HG03558 (cell line): Measurements from ENCODE around the gene VAMP2.

ENCODE experiments used
- ATAC-seq: cut with Tn5 transposase; IDR thresholded peaks from one replicate; pipeline ENCODE4 v1.9.1; 2021; ENCODE audit warnings: moderate number of reproducible peaks; ENCODE audit not compliant: unreplicated experiment; ENCODE audit errors: extremely low read depth

The VAMP2 gene

DNA sequence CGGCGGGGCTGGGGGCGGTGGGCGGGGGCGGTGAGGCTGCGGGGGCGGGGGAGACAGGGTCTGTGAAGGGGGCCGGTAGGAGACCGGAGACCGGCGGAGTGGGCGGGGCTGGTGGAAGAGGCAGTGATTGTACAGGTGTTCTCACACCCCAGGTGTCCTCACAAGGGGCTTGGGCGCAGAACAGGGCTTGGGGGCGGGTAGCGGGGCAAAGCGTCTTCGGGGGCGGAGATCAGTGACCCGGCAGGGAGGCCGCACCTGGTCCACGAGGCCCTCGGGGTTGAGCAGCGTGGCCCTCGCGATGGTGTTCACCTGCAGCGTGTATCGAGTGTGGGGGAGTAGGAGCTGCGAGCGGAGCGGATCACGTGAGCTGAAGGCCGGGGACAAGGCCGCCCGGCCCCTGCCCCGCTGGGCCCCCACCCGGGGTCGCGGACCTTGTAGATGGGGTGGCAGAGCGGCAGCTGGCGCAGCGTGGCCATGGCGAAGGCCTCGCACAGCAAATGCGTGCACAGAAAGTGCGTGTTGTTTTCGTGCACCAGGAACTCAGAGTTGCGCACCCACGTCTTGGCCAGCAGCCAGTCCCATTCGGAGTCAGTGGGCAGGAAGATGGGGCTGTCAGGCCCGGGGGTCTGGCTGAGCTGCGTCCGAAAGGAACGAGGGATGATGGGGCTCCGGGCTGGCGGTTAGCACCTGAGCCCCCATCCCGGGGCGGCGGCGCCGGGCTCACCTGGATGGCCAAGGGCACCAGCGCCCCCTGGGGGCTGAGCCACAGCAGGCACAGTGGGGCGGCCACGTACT lies 52.9 kb downstream of the VAMP2 start:
- ATAC-seq, result no peak
